GM12892 (cell line): Measurements from ENCODE around the gene PBX1.

Source experiments
- POLR2A ChIP-seq: IDR thresholded peaks from 2 replicates; pipeline ENCODE4 v1.6.1; 2011; ENCODE audit warnings: low read depth, low read length, control low read depth
- POLR2AphosphoS5 ChIP-seq: IDR thresholded peaks from 2 replicates; pipeline ENCODE4 v1.6.1; 2011; ENCODE audit warnings: low read depth, low read length, control low read depth
- TAF1 ChIP-seq: IDR thresholded peaks from 2 replicates; pipeline ENCODE4 v1.6.1; 2011; ENCODE audit warnings: low read depth, mild to moderate bottlenecking, control low read depth, low read length, borderline replicate concordance

DNA sequence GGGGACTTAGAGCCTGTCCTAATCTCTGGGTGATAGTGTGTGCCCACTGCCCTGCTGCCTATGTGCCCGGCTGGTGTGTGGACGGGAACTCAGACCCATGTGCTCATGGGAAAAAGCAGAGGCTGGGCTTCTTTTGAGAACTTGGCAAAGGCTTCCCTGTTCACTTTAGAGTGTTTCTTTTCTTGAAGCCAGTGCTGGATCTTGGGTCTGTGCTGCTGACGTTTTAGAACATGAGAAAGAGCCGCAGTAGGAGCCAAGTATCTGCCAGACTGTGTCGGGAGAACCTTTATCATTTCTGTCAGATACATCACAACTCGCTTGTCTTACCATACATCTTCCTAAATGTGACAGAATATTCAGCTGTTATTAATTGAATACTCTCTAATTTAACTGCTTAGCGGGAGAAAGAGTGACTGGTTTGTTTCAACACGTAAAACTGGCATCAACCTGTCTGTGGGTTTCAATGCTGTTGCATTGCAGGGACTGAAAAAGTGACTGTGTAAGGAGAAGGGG is 195.2 kb downstream of the PBX1 start:
- no peak for TF ChIP-seq POLR2AphosphoS5
- no peak for TF ChIP-seq POLR2A
- TF ChIP-seq TAF1, result no peak
